HEK293T (cell line): ENCODE measurements around the gene IL1RL2.

Experiments
- BHLHE40 ChIP-seq: fragments of 450-650 bp; IDR thresholded peaks from 2 replicates; pipeline ENCODE4 v1.6.1; 2016; ENCODE audit warnings: mild to moderate bottlenecking, moderate library complexity, borderline replicate concordance
- ELF4 ChIP-seq: fragments of 450-650 bp; IDR thresholded peaks from 2 replicates; pipeline ENCODE4 v1.6.1; 2017; ENCODE audit warnings: antibody characterized with exemption
- FOXK2 ChIP-seq: fragments of 450-650 bp; IDR thresholded peaks from 2 replicates; pipeline ENCODE4 v1.6.1; 2016; ENCODE audit warnings: mild to moderate bottlenecking
- FOXM1 ChIP-seq: fragments of 450-650 bp; IDR thresholded peaks from 2 replicates; pipeline ENCODE4 v1.6.1; 2017; ENCODE audit warnings: mild to moderate bottlenecking, borderline replicate concordance
- LEF1 ChIP-seq: fragments of 450-650 bp; IDR thresholded peaks from 2 replicates; pipeline ENCODE4 v1.6.1; 2017; ENCODE audit warnings: mild to moderate bottlenecking, borderline replicate concordance
- PKNOX1 ChIP-seq: fragments of 450-650 bp; IDR thresholded peaks from 2 replicates; pipeline ENCODE4 v1.6.1; 2016
- SP1 ChIP-seq: fragments of 450-650 bp; IDR thresholded peaks from 2 replicates; pipeline ENCODE4 v1.6.1; 2017
- ZNF384 ChIP-seq: fragments of 450-650 bp; IDR thresholded peaks from 2 replicates; pipeline ENCODE4 v1.6.1; 2016

DNA sequence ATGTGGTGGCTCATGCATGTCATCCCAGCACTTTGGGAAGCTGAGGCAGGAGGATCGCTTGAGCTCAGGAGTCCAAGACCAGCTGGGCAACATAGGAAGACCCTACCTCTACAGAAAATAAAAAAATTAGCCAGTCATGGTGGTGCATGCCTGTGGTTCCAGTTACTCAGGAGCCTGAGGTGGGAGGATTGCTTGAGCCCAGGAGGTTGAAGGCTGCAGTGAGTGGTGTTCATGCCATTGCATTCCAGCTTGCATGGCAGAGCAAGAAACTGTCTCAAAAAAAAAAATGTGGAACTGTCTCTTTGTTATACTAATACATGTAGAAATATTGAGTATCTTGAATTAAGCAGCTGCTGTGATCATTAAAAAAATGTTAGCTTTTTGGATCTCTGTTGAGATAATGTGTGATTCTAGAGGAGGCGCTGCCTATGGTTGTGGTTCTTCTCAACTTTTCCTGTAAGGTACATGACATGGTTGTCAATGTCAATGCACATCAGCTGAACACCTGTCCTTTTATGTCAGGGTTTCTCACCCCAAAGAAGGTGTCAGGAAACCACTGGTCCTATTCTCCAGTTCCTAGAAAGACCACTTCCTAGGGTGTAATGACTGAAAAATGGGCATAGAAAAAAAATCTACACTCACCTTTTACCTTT, 89.9 kb downstream of the IL1RL2 start:
- TF ChIP-seq FOXK2, result no peak
- no peak for TF ChIP-seq FOXM1
- TF ChIP-seq ZNF384, result no peak
- TF ChIP-seq PKNOX1, result no peak
- TF ChIP-seq ELF4, result no peak
- no peak for TF ChIP-seq SP1
- no peak for TF ChIP-seq BHLHE40
- no peak for TF ChIP-seq LEF1
